ENCODE measurements around the gene KLHL30. TPM values are rescaled to one million over a fixed set of nuclear protein-coding genes. Genes with fewer than 3 reads are reported as not detected.

The KLHL30 gene
- total RNA-seq, 2 experiments from 2014 or later, result not detected

DNA sequence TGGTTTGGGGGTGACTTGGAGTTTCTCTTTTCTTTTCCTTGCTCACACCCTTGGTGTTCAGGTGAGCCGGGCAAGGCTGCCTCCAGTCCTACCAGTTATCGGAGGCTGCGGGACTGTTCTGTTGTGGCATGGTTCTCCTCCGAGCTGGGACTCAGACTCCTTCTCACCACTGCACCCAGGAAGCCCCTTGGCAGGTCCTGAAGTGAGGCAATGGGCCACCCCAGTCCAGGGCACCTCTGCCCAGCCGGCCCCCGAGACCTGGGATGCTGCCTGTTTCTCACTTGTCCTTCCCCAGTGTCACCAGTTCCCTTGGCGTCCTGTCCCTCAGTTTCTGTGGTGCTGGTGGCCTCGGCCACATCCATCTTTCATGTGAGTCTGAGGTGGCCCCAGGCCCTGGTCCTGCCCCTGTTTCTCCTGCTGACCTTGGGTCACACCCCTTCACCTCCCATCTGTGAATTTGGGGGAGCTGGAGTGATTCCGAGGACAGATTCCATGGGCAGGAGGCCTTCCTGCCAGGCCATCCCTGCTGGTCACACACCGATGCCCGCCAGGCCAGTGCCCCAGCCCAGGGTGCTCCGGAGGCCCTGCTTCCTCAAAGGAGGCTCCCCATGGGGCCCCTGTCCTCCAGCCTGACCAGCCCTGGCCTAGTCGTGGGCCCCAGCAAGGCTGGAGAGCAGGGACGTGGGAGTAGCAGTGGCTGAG is 6.6 kb upstream of the KLHL30 start:
- Mint-ChIP-seq H3K27me3 (no peaks in the 10 kb centered on the region), H3K27ac (no peak overlapping the region), H3K4me3 (no peak overlapping the region), H3K9me3 (ENCODE audit: low read depth) (no peaks in the 10 kb centered on the region), H3K36me3 (ENCODE audit: low read depth) (no peaks in the 10 kb centered on the region), H3K4me1 (no peaks in the 10 kb centered on the region)
- ATAC-seq, result no peak
- intact Hi-C loops (cut with DNase I, micrococcal nuclease), result no loop called here
- ChIA-PET CTCF (no interaction called here), POLR2A (no interaction called here)
- no peak for DNase-seq

DNA sequence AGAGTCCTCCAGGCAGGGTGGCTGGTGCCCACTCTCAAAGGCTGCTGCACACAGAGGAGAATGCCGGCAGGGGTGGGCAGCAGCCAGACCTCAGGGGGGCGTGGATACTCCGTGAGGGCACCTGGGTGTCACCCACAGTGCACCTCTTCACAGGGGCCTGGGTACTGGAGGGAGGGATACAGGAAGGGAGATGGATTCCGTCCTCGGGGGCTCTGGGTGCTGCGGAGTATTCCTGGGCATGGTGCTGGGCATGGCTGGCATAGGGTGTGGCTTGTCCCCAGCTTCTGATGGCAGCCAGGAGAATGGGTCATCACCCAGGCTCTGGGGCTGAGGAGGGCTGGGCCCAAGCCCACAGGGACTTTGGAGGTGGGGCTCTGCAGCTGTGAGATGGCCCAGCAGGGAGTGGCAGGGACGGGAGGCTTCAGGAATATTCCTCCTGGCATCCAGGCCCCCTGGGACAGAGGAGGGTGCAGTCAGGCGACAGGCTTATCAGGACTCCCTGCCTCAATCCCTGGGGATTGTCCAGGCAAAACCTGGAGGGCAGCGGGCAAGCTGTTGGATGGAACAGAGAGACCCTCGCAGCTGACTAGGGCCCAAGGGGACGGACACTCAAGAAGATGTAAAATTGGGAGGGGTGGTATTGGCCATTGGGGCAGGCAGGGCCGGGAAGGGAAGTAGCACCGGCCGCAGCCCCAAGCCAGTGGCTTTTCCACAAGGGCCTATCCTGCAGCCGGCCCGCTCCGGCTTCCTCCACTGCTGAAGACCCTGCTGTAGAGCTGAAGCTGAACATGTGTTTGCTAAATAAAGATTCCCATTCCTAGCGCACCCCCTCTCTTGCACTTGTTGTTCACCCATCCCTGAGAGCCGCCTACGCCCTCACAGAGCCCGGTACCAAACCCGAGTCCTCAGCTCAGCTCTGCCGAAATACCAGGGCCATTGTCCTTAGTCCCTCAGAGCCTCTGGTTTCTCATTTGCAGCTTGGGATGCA is 5.7 kb upstream of the KLHL30 start:
- Mint-ChIP-seq H3K4me1 (no peaks in the 10 kb centered on the region), H3K4me3 (no peak overlapping the region), H3K27ac (no peak overlapping the region), H3K36me3 (ENCODE audit: low read depth) (no peaks in the 10 kb centered on the region), H3K27me3 (no peaks in the 10 kb centered on the region), H3K9me3 (ENCODE audit: low read depth) (no peaks in the 10 kb centered on the region)
- DNase-seq (no peak), ATAC-seq (no peak)
- CTCF ChIA-PET, result interaction anchor here (0.7 kb wide), 1 partner anchor 355 kb away, joined by 3 read pairs; no protein-coding TSS in a partner anchor
- POLR2A ChIA-PET, result no interaction called here
- intact Hi-C loops (cut with DNase I, micrococcal nuclease), result no loop called here

DNA sequence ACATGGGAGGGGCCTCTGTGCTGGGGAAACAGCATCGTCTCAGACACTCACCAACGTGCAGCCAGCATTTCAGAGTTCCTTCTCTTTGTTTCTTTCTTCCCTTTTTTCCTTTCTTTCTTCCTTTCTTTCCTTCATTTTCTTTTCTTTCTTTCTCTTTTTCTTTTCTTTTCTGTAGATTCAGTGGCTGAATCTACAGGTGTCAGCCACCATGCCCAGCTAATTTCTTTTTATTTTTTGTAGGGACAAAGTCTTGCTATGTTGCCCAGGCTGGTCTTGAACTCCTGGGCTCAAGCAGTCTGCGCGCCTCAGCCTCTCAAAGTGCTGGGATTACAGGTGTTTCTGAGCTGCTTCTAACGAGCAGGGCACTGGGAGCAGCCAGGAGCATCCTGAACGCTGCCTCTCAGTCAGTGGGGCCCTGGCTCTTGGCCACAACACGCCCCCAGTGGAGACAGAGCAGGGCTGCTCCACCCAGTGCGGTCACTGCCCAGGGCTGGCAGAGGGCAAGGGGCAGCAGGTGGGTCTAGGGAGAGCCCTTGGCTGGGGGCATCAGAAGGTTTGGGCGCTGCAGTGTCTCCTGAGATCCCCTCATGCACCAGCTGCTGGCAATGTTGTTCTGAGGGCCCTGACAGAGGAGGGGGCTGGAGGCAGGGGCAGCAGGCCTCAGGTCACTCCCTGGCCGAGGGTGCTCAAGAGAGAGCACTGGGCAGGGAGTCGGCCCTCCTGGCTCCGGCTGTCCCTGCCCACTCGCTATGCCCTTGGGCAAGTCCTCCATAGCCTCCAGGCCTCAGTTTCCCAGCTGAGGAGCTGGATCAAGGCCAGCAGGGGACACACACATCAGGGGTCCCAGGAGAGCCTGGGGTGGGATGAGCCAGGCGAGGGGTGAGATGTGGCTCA is 4.7 kb upstream of the KLHL30 start:
- no peaks in the 10 kb centered on the region for H3K4me1 Mint-ChIP-seq
- DNase-seq, result no peak
- H3K4me3 Mint-ChIP-seq, result no peak overlapping the region
- no peaks in the 10 kb centered on the region for H3K36me3 Mint-ChIP-seq (ENCODE audit: low read depth)
- H3K27me3 Mint-ChIP-seq, result no peaks in the 10 kb centered on the region
- ChIA-PET POLR2A (no interaction called here), CTCF (interaction anchor here (0.6 to 0.7 kb wide), 2 partner anchors 188 to 356 kb away, joined by 3 read pairs; no protein-coding TSS in a partner anchor)
- intact Hi-C loops (cut with DNase I, micrococcal nuclease), result no loop called here
- H3K9me3 Mint-ChIP-seq (ENCODE audit: low read depth), result no peaks in the 10 kb centered on the region
- ATAC-seq, result no peak
- H3K27ac Mint-ChIP-seq, result no peak overlapping the region

DNA sequence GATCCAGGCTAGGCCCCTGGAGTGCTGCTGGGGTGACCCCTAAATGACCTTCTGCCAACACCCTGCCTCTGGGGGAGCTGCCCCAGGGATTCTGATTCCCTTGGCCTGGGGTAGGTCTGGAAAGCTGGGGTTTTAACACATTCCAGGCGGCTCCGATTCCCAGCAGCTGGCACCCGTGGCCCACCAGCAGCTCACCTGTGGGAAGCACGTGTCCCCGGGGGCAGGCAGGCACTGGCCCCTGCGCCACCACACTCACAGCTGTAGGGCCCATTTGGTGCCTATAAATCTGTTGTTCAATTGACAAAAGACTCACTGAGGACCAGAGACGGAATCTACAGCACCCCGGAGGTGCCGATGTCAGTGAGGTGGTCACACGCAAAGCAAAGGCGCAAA is 4.1 kb upstream of the KLHL30 start:
- Mint-ChIP-seq H3K4me3 (no peak overlapping the region), H3K4me1 (no peaks in the 10 kb centered on the region), H3K27ac (no peak overlapping the region), H3K36me3 (ENCODE audit: low read depth) (no peaks in the 10 kb centered on the region), H3K9me3 (ENCODE audit: low read depth) (no peaks in the 10 kb centered on the region), H3K27me3 (no peaks in the 10 kb centered on the region)
- ChIA-PET CTCF (interaction anchor here (0.5 to 0.6 kb wide), 2 partner anchors 188 to 307 kb away, joined by 3 read pairs; no protein-coding TSS in a partner anchor), POLR2A (interaction anchor here (0.5 kb wide), 1 partner anchor 210 kb away, joined by 3 read pairs; no protein-coding TSS in a partner anchor)
- ATAC-seq (no peak), DNase-seq (no peak)
- intact Hi-C loops (cut with DNase I, micrococcal nuclease), result no loop called here

DNA sequence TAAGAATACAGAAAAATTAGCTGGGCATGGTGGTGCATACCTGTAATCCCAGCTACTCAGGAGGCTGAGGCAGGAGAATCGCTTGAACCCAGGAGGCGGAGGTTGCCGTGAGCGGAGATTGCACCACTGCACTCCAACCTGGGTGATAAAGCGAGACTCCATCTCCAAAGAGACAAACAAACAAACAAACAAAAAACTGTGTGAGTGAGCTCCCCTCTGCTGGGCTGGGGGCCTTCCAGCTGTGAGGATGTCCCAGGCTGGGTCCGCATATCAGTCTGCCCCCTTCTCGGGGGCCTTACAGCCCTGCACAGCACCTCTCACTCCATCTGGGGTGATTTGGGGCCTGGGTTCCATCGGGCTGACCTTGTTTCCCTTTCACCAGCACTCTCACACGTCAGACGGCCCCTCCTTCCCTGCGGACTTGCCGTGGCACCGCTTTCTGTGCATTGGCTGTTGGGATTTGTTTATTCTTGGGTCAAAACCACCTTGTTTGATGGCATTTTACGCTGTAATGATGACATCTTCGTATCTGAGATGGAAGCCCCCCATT is 2.8 kb upstream of the KLHL30 start:
- CTCF ChIA-PET, result no interaction called here
- no peak overlapping the region for H3K27ac Mint-ChIP-seq
- H3K27me3 Mint-ChIP-seq, result no peaks in the 10 kb centered on the region
- DNase-seq, result no peak
- H3K9me3 Mint-ChIP-seq (ENCODE audit: low read depth), result no peaks in the 10 kb centered on the region
- H3K4me3 Mint-ChIP-seq, result no peak overlapping the region
- POLR2A ChIA-PET, result no interaction called here
- H3K4me1 Mint-ChIP-seq, result no peaks in the 10 kb centered on the region
- intact Hi-C loops (cut with DNase I, micrococcal nuclease), result no loop called here
- no peaks in the 10 kb centered on the region for H3K36me3 Mint-ChIP-seq (ENCODE audit: low read depth)
- ATAC-seq, result no peak

DNA sequence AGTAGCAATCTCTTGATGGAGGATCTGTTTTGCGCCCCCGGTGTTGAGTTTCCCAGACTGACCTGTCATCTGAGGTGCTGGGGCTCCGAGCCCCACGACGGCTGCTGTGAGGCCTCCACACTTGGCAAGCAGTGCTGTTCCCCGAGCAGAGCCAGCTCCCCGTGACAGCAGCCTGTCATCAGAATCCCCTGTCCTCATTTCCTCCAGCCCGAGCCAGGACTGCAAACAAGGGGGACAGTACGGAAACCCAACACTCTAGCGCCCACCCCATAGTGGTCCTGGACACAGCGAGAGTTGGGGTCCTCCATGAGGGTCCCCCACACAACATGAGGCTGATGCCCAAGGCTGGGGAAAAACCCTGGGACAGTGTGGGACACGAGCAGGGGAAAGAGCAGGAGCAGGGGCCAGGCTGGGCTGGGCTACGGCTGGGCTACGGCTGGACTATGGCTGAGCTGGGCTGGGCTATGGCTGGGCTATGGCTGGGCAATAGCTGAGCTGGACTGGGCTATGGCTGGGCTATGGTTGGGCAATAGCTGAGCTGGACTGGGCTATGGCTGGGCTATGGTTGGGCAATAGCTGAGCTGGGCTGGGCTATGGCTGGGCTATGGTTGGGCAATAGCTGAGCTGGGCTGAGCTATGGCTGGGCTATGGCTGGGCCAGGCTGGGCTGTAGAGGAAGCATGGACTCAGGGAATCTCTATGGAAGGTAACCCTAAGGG is 1.5 kb upstream of the KLHL30 start:
- DNase-seq, result no peak
- POLR2A ChIA-PET, result no interaction called here
- intact Hi-C loops (cut with DNase I, micrococcal nuclease), result no loop called here
- no peaks in the 10 kb centered on the region for H3K9me3 Mint-ChIP-seq (ENCODE audit: low read depth)
- H3K27ac Mint-ChIP-seq, result no peak overlapping the region
- H3K4me3 Mint-ChIP-seq, result no peak overlapping the region
- H3K27me3 Mint-ChIP-seq, result no peaks in the 10 kb centered on the region
- H3K4me1 Mint-ChIP-seq, result peaks cover 3% of the 10 kb centered on the region
- H3K36me3 Mint-ChIP-seq (ENCODE audit: low read depth), result no peaks in the 10 kb centered on the region
- CTCF ChIA-PET, result interaction anchor here (1.8 kb wide), 1 partner anchor 214 kb away, joined by 4 read pairs; no protein-coding TSS in a partner anchor
- ATAC-seq, result no peak

DNA sequence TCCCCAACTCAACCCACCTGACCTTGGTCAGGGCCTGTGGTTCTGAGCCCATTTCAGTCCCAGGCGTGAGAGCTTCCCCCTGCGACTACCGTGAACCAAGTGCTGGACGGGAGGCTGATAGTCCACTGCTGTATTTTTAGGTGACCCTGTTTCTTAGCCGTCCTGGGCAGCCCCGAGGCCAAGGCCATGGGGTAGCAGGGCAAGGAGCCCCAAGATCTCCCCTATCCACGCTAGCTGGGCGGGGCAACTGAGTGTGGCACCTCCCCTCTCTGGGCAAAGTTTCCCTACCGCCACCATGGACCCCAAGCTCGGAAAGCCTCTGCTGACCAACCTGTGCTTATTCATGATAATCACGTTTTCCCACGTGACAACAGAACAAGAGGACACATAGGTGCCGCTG is 583 bp upstream of the KLHL30 start:
- Mint-ChIP-seq H3K9me3 (ENCODE audit: low read depth) (no peaks in the 10 kb centered on the region), H3K36me3 (ENCODE audit: low read depth) (no peaks in the 10 kb centered on the region), H3K4me1 (peaks cover 3% of the 10 kb centered on the region), H3K4me3 (no peak overlapping the region), H3K27ac (no peak overlapping the region), H3K27me3 (no peaks in the 10 kb centered on the region)
- DNase-seq (no peak), ATAC-seq (no peak)
- intact Hi-C loops (cut with DNase I, micrococcal nuclease), result no loop called here
- POLR2A ChIA-PET, result no interaction called here
- CTCF ChIA-PET, result interaction anchor here (0.7 to 1.8 kb wide), 2 partner anchors 215 to 299 kb away, joined by 4 read pairs; no protein-coding TSS in a partner anchor

DNA sequence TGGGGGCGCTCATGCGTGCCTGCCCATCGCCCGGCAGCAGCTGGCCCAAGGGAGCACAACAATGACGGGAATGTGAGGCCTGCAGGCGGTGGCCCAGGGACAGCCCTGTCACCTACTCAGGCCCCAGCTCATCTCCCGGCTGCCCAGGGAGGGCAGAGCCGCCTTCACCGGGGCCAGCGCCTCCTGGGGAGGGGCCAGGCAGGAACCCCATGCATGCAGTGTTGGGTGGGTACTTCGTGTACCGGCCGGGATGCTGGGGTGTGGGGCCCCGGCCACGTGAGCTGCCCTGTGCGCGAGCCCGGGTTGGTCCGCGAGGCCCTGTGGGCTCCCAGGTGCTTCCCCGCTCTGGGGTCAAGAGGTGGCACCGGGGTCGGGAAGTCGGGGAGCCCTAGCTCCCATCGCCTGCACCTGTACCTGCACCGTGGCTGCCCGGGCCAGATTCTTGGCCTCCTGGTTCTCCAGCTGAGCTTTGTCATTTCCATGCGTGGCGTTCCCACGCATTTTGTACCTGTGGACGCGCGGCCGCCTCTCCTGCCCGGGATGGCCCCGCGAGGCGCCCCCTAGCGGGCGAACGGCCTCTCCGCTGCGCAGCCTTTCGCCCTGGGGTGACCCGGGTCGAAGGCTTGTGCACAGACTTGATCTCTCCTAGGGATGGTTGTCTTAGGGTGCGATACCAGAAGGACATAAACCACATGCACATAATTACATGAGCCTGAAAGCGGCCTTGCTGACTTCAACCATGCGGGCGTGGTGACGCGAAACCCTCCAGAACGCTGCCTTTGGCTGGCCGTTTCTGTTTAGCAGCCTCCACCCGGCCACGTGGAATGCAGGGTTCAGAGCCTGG is 950 bp downstream of the KLHL30 start:
- H3K27ac Mint-ChIP-seq, result no peak overlapping the region
- intact Hi-C loops (cut with DNase I, micrococcal nuclease), result no loop called here
- POLR2A ChIA-PET, result no interaction called here
- ATAC-seq (peak; percentile 57), DNase-seq (peak; percentile 61)
- no peaks in the 10 kb centered on the region for H3K36me3 Mint-ChIP-seq (ENCODE audit: low read depth)
- CTCF ChIA-PET, result interaction anchor here (0.8 to 1.4 kb wide), 4 partner anchors 124 to 224 kb away, joined by 3 to 5 read pairs (median 3); no protein-coding TSS in a partner anchor
- no peaks in the 10 kb centered on the region for H3K9me3 Mint-ChIP-seq (ENCODE audit: low read depth)
- no peaks in the 10 kb centered on the region for H3K27me3 Mint-ChIP-seq
- H3K4me1 Mint-ChIP-seq, result peaks cover 3% of the 10 kb centered on the region
- no peak overlapping the region for H3K4me3 Mint-ChIP-seq

DNA sequence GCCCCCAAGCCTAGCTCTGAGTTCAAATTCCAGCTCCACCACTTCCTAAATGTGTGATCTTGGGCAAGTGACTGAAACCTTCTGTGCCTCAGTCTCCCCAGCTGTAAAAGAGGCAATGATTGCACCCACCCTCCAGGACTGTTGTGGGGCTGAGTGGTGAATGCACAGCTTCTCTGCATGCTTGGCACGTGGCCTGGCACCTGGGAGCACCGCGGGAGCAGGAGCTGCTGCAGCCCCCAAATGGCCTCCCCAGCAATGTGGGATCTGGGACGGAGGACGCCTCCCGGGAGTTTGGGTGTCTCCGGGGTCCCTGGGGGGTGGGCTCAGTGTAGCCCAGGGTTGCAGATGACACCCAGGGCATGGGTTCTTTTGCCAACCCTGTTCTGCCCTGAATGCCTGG is 1.6 kb downstream of the KLHL30 start:
- POLR2A ChIA-PET, result no interaction called here

More for the DNA sequence above, 1.6 kb downstream of the KLHL30 start:
- Mint-ChIP-seq H3K27me3 (no peaks in the 10 kb centered on the region), H3K9me3 (ENCODE audit: low read depth) (no peaks in the 10 kb centered on the region), H3K36me3 (ENCODE audit: low read depth) (no peaks in the 10 kb centered on the region), H3K4me3 (no peak overlapping the region), H3K4me1 (peaks cover 3% of the 10 kb centered on the region), H3K27ac (no peak overlapping the region)
- intact Hi-C loops (cut with DNase I, micrococcal nuclease), result no loop called here
- ATAC-seq (no peak), DNase-seq (no peak)
- CTCF ChIA-PET, result interaction anchor here (1.0 to 1.4 kb wide), 2 partner anchors 123 to 217 kb away, joined by 3 to 5 read pairs; no protein-coding TSS in a partner anchor

All from activated CD4-positive, alpha-beta T cell treated with anti-CD3 and anti-CD28 coated beads for 36 hours (primary cell).